Endothelial cell of umbilical vein (primary cell): Measurements from ENCODE around the gene DUS2. TPM values are rescaled to one million over a fixed set of nuclear protein-coding genes. Genes with fewer than 3 reads are reported as not detected.

Experiments
- BruUV-seq: library from RNA; stranded (reverse); fragments of 400-500 nt; replicated peaks from 2 replicates; lab custom pipeline; 2021; lab: Mats Ljungman, UMichigan
- CTCF ChIA-PET: fragments of 300-600, 350-600 bp; sonication (Branson Sonifier 250); formaldehyde crosslinking; loops from one replicate; lab custom pipeline; 2021; ENCODE audit warnings: antibody characterized with exemption, inconsistent platforms; lab: Charles Lee
- POLR2A ChIA-PET: fragments of 300-600, 350-600 bp; sonication (Branson Sonifier 250); formaldehyde crosslinking; loops from one replicate; lab custom pipeline; 2021; ENCODE audit warnings: antibody characterized with exemption, inconsistent platforms; lab: Charles Lee
- DNase-seq: peaks from one replicate; pipeline ENCODE4 v3.0.0-alpha.2; 2011; ENCODE audit warnings: low read depth, low spot score
- FAIRE-seq: peaks from 2 replicates; lab custom pipeline; 2011; peaks lifted over from hg19 to GRCh38; lab: Jason Lieb, UNC
- H2AFZ ChIP-seq: 2 replicates; pipeline ENCODE4 v1.6.0; 2012; ENCODE audit warnings: low read depth, low read length, control low read depth, inconsistent platforms
- H3K27ac ChIP-seq: 2 replicates; pipeline ENCODE4 v1.5.1; 2011; ENCODE audit warnings: low read depth, mild to moderate bottlenecking, control low read depth, low read length, moderate library complexity; ENCODE audit not compliant: insufficient read depth
- H3K27me3 ChIP-seq, 2 experiments: 2 replicates each; pipeline versions ENCODE4 v1.6.0 to v1.6.1; 2011; ENCODE audit warnings: low read length in 2 of 2, mixed read lengths in 1 of 2; ENCODE audit not compliant: control insufficient read depth in 2 of 2, insufficient read depth in 2 of 2
- H3K36me3 ChIP-seq, 2 experiments: 2 replicates in 1 of 2; 3 replicates in 1 of 2; pipeline ENCODE4 v1.5.1; 2011; ENCODE audit warnings: low read length in 2 of 2, mild to moderate bottlenecking in 1 of 2, moderate library complexity in 1 of 2; ENCODE audit not compliant: control insufficient read depth in 2 of 2, insufficient read depth in 2 of 2; ENCODE audit errors: extremely low read depth in 1 of 2
- H3K4me1 ChIP-seq: 3 replicates; pipeline ENCODE4 v1.5.1; 2011; ENCODE audit warnings: mild to moderate bottlenecking, low read length; ENCODE audit not compliant: control insufficient read depth, insufficient read depth; ENCODE audit errors: extremely low read depth
- H3K4me2 ChIP-seq: 2 replicates; pipeline ENCODE4 v1.6.1; 2011; ENCODE audit warnings: low read length, control low read depth, mixed read lengths; ENCODE audit not compliant: insufficient read depth
- H3K4me3 ChIP-seq, 3 experiments: fragments of 200-600 bp in 1 of 3; sonication (generic), shearing (Covaris generic) in 1 of 3; replicated peaks in 1 of 3; 2 replicates each; pipeline ENCODE4 v1.5.1; 2011 to 2016; ENCODE audit warnings: control low read depth in 3 of 3, low read length in 3 of 3, mild to moderate bottlenecking in 2 of 3, inconsistent platforms in 1 of 3, low read depth in 1 of 3, moderate library complexity in 1 of 3; ENCODE audit not compliant: insufficient read depth in 1 of 3
- H3K79me2 ChIP-seq: 2 replicates; pipeline ENCODE4 v1.6.0; 2012; ENCODE audit warnings: low read length, inconsistent platforms; ENCODE audit not compliant: control insufficient read depth, insufficient read depth
- H3K9ac ChIP-seq: replicated peaks from 2 replicates; pipeline ENCODE3; 2011; ENCODE audit warnings: low read length, control low read depth; ENCODE audit not compliant: insufficient read depth; ENCODE audit errors: extremely low read depth
- H3K9me1 ChIP-seq: replicated peaks from 3 replicates; pipeline ENCODE4 v1.6.0; 2011; ENCODE audit warnings: mild to moderate bottlenecking, low read length; ENCODE audit not compliant: control insufficient read depth, insufficient read depth; ENCODE audit errors: extremely low read depth
- H3K9me3 ChIP-seq: replicated peaks from 2 replicates; pipeline ENCODE4 v1.5.1; 2012; ENCODE audit warnings: low read length, inconsistent platforms; ENCODE audit not compliant: control insufficient read depth, insufficient read depth
- H4K20me1 ChIP-seq: replicated peaks from 2 replicates; pipeline ENCODE3; 2011; ENCODE audit warnings: mild to moderate bottlenecking, low read length; ENCODE audit not compliant: control insufficient read depth, insufficient read depth; ENCODE audit errors: extremely low read depth
- EZH2 ChIP-seq: IDR thresholded peaks from 2 replicates; pipeline ENCODE4 v1.6.1; 2012; ENCODE audit warnings: borderline replicate concordance, low read depth, mild to moderate bottlenecking, moderate library complexity, low read length, inconsistent platforms; ENCODE audit not compliant: severe bottlenecking
- FOS ChIP-seq: IDR thresholded peaks from 2 replicates; pipeline ENCODE4 v1.6.1; 2011; ENCODE audit warnings: mild to moderate bottlenecking, low read length, moderate library complexity, borderline replicate concordance; ENCODE audit not compliant: insufficient read depth
- GATA2 ChIP-seq: IDR thresholded peaks from 2 replicates; pipeline ENCODE4 v1.7.0; 2011; ENCODE audit warnings: low read depth, mild to moderate bottlenecking, moderate library complexity, mixed read lengths, low read length; ENCODE audit not compliant: insufficient read length, insufficient read depth
- JUN ChIP-seq: IDR thresholded peaks from 2 replicates; pipeline ENCODE4 v1.6.1; 2011; ENCODE audit warnings: borderline replicate concordance, low read depth; ENCODE audit not compliant: insufficient read length, insufficient read depth
- MYC ChIP-seq: IDR thresholded peaks from one replicate; pipeline ENCODE4 v1.6.1; 2011; ENCODE audit warnings: mild to moderate bottlenecking, low read depth, low read length
- POLR2A ChIP-seq: IDR thresholded peaks from 2 replicates; pipeline ENCODE4 v1.6.1; 2012; ENCODE audit warnings: low read depth, mild to moderate bottlenecking, control low read depth, low read length
- POLR2AphosphoS5 ChIP-seq: IDR thresholded peaks from 2 replicates; pipeline ENCODE4 v1.6.1; 2012; ENCODE audit warnings: low read depth, mild to moderate bottlenecking, control low read depth, low read length, moderate library complexity; ENCODE audit not compliant: insufficient read depth
- dilution Hi-C: fragments of 300-500 bp; cut with MboI; formaldehyde crosslinking; loops from one replicate; pipeline ENCODE4 v1.15.0; 2019; ENCODE audit warnings: low sequenced_read_pairs; ENCODE audit not compliant: extremely low pct_ligation_motif_present
- intact Hi-C: fragments of 100-400 bp; cut with micrococcal nuclease; formaldehyde crosslinking; loops from one replicate; pipeline ENCODE4 v1.10.0; 2022
- polyA plus RNA-seq, 4 experiments: library from polyadenylated mRNA; depleted of rRNA in 3 of 4; stranded (reverse) in 3 of 4; unstranded in 1 of 4; fragments of >200 nt; gene quantifications; 2 replicates each; pipeline versions ENCODE4 v1.2.1 to v1.2.3, GENCODE V29; 2011 to 2012; ENCODE audit warnings: missing spikeins in 1 of 4
- total RNA-seq: library from RNA; stranded (reverse); gene quantifications from 2 replicates; pipeline ENCODE4 v1.2.3, GENCODE V29; 2021
- TF ChIP-seq, protein P1 (sequence below): IDR thresholded peaks from 2 replicates; pipeline ENCODE4 v1.6.1; 2011; ENCODE audit not compliant: insufficient read depth, insufficient read length
- TF ChIP-seq, protein P2 (sequence below), 2 donors: IDR thresholded peaks; 1 replicate in 1 of 2; 2 replicates in 1 of 2; pipeline ENCODE4 v1.5.1; 2011; ENCODE audit warnings: low read length in 2 of 2, mild to moderate bottlenecking in 2 of 2, moderate library complexity in 2 of 2, control low read depth in 1 of 2, inconsistent platforms in 1 of 2, low read depth in 1 of 2; ENCODE audit not compliant: insufficient read depth in 1 of 2; ENCODE audit errors: extremely low read depth in 1 of 2

Gene DUS2
- total and polyA plus RNA-seq, 2 donors (not counting 3 experiments of a cell fraction or from before 2014, with no cell fraction given), result 16.4 to 21.7 TPM

- H3K36me3 ChIP-seq, result no peaks in the 10 kb centered on the region
- no peak overlapping the region for H3K27ac ChIP-seq
- H3K4me2 ChIP-seq, result no peak overlapping the region
- TF ChIP-seq EZH2 (no peak), POLR2A (no peak)
- no peak overlapping the region for H3K9ac ChIP-seq
- no peaks in the 10 kb centered on the region for H3K9me1 ChIP-seq
- intact Hi-C loops (no loop called here), dilution Hi-C loops (no loop called here)
- ChIA-PET POLR2A (no interaction called here), CTCF (interaction anchor here (1.1 to 1.9 kb wide), 3 partner anchors 27 to 41 kb away, joined by 3 to 4 read pairs (median 3); no protein-coding TSS in a partner anchor)
- no peaks in the 10 kb centered on the region for H3K4me1 ChIP-seq
- DNase-seq (no peak), FAIRE-seq (no peak)
- no peaks in the 10 kb centered on the region for H3K9me3 ChIP-seq
- no peaks in the 10 kb centered on the region for H4K20me1 ChIP-seq
- no peaks in the 10 kb centered on the region for H3K79me2 ChIP-seq
- BruUV-seq, result no TSS peak
- no peak overlapping the region for H2AFZ ChIP-seq
- no peak overlapping the region for H3K4me3 ChIP-seq
- H3K27me3 ChIP-seq, result no peaks in the 10 kb centered on the region
Observed at GRCh38 chr16:68035227-68035626, 12.1 kb downstream of the DUS2 start.

- POLR2A ChIA-PET, result interaction anchor here (0.7 kb wide), 1 partner anchor 70 kb away, joined by 3 read pairs; no protein-coding TSS in a partner anchor
- Histone ChIP-seq H3K9me1 (no peaks in the 10 kb centered on the region), H3K79me2 (no peaks in the 10 kb centered on the region), H3K27me3 (no peaks in the 10 kb centered on the region), H3K9ac (no peak overlapping the region), H3K9me3 (no peaks in the 10 kb centered on the region), H3K36me3 (peaks cover 0 to 3% of the 10 kb centered on the region in 2 experiments), H4K20me1 (no peaks in the 10 kb centered on the region), H3K4me2 (no peak overlapping the region), H2AFZ (no peak overlapping the region), H3K4me3 (no peak overlapping the region), H3K27ac (no peak overlapping the region), H3K4me1 (no peaks in the 10 kb centered on the region)
- CTCF ChIA-PET, result interaction anchor here (1.2 kb wide), 1 partner anchor 9 kb away, joined by 3 read pairs; no protein-coding TSS in a partner anchor
- DNase-seq (no peak), FAIRE-seq (no peak)
- intact Hi-C loops (no loop called here), dilution Hi-C loops (no loop called here)
- no TSS peak for BruUV-seq
- TF ChIP-seq, protein P1, sequence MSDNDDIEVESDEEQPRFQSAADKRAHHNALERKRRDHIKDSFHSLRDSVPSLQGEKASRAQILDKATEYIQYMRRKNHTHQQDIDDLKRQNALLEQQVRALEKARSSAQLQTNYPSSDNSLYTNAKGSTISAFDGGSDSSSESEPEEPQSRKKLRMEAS, result no peak
- TF ChIP-seq, protein P2, sequence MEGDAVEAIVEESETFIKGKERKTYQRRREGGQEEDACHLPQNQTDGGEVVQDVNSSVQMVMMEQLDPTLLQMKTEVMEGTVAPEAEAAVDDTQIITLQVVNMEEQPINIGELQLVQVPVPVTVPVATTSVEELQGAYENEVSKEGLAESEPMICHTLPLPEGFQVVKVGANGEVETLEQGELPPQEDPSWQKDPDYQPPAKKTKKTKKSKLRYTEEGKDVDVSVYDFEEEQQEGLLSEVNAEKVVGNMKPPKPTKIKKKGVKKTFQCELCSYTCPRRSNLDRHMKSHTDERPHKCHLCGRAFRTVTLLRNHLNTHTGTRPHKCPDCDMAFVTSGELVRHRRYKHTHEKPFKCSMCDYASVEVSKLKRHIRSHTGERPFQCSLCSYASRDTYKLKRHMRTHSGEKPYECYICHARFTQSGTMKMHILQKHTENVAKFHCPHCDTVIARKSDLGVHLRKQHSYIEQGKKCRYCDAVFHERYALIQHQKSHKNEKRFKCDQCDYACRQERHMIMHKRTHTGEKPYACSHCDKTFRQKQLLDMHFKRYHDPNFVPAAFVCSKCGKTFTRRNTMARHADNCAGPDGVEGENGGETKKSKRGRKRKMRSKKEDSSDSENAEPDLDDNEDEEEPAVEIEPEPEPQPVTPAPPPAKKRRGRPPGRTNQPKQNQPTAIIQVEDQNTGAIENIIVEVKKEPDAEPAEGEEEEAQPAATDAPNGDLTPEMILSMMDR (IDR thresholded peaks at IDR 0.05; ENCODE audit: extremely low read depth in 1 of 2, insufficient read depth in 1 of 2, low read depth in 1 of 2, low read length in 2 of 2), result no peak
- no peak for TF ChIP-seq MYC
- TF ChIP-seq POLR2AphosphoS5, result no peak
- TF ChIP-seq FOS, result no peak
- TF ChIP-seq EZH2, result no peak
- TF ChIP-seq GATA2, result no peak
- TF ChIP-seq JUN, result no peak
- TF ChIP-seq POLR2A, result no peak
Observed at GRCh38 chr16:68037841-68038597, 14.9 kb downstream of the DUS2 start.
